ENCODE measurements around the gene DTNBP1.

DNA sequence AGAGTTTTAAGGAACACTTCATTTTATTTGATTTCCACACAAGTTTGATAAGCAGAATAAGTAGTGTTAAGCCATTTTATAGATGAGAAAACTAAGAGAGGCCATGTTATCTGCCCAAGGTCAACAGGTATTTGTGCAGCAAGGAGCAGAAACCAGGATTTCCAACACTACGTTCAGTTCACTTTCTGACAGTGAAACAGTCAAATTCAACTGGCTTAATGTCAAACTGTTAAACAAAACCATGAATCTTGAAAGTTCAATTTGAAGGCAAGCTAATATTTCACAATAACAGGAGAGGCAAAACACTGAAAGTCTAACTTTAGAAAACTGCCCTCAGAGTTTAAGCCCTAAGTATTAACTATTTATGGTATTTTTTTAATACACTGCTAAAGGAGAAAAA, 32.6 kb downstream of the DTNBP1 start:
- TF ChIP-seq, protein P1, sequence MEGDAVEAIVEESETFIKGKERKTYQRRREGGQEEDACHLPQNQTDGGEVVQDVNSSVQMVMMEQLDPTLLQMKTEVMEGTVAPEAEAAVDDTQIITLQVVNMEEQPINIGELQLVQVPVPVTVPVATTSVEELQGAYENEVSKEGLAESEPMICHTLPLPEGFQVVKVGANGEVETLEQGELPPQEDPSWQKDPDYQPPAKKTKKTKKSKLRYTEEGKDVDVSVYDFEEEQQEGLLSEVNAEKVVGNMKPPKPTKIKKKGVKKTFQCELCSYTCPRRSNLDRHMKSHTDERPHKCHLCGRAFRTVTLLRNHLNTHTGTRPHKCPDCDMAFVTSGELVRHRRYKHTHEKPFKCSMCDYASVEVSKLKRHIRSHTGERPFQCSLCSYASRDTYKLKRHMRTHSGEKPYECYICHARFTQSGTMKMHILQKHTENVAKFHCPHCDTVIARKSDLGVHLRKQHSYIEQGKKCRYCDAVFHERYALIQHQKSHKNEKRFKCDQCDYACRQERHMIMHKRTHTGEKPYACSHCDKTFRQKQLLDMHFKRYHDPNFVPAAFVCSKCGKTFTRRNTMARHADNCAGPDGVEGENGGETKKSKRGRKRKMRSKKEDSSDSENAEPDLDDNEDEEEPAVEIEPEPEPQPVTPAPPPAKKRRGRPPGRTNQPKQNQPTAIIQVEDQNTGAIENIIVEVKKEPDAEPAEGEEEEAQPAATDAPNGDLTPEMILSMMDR (IDR thresholded peaks at IDR 0.05), result no peak
- no peak for TF ChIP-seq EP300 (IDR thresholded peaks at IDR 0.05)
